ENCODE data around the gene USHBP1.

USHBP1 gene

GRCh38 chr19:17262557-17262956 is 2.0 kb downstream of the USHBP1 start:
- H3K27ac ChIP-seq: no peak overlapping the region
- no peaks in the 10 kb centered on the region for H3K9me3 ChIP-seq (ENCODE audit: low read depth, low read length)
- H3K4me3 ChIP-seq: no peak overlapping the region
- TF ChIP-seq EZH2 (IDR thresholded peaks at IDR 0.05): no peak
- TF ChIP-seq POLR2AphosphoS5 (IDR thresholded peaks at IDR 0.05; ENCODE audit: borderline replicate concordance, low read depth, low read length): no peak
- no peak for TF ChIP-seq FOXP2 (optimal IDR thresholded peaks at IDR 0.05; ENCODE audit: control extremely low read depth, extremely low read length, insufficient read depth)
- DNase-seq (ENCODE audit: low read depth, low spot score): no peak
- no peak overlapping the region for H3K9ac ChIP-seq (ENCODE audit: insufficient read length)
- no peaks in the 10 kb centered on the region for H3K36me3 ChIP-seq (ENCODE audit: insufficient read depth, low read length)

DNA sequence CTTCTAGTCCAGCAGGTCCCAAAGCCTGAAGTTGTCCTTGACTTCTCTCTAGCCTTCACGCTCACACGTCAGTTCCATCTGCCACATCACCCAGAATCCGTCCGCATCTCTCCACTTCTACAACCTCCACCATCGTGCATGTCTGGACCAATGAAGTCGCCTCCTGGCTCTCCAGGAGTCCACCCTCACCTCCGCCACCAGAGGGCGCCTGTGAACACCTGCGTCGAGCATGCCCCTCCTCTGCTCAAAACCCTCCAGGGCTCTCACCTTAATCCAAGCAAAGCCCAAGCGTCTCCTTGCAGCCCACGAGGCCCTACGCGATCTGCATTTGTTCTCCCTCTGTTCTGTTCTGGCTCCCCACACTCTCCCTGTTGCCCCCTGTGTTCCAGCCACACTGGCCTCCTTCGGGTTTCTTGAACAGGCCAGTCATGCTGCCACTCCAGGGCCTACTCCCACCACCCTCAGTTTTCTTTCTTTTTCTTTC is 3.7 kb downstream of the USHBP1 start:
- no peak for TF ChIP-seq FOXP2 (optimal IDR thresholded peaks at IDR 0.05; ENCODE audit: control extremely low read depth, extremely low read length, insufficient read depth)
- TF ChIP-seq EZH2 (IDR thresholded peaks at IDR 0.05): no peak
- no peak for TF ChIP-seq POLR2AphosphoS5 (IDR thresholded peaks at IDR 0.05; ENCODE audit: borderline replicate concordance, low read depth, low read length)
- peak; percentile 37 for DNase-seq (ENCODE audit: low read depth, low spot score)
- no peak overlapping the region for H3K4me3 ChIP-seq
- no peaks in the 10 kb centered on the region for H3K36me3 ChIP-seq (ENCODE audit: insufficient read depth, low read length)
- no peak overlapping the region for H3K27ac ChIP-seq
- H3K9me3 ChIP-seq (ENCODE audit: low read depth, low read length): no peaks in the 10 kb centered on the region
- H3K9ac ChIP-seq (ENCODE audit: insufficient read length): no peak overlapping the region

DNA sequence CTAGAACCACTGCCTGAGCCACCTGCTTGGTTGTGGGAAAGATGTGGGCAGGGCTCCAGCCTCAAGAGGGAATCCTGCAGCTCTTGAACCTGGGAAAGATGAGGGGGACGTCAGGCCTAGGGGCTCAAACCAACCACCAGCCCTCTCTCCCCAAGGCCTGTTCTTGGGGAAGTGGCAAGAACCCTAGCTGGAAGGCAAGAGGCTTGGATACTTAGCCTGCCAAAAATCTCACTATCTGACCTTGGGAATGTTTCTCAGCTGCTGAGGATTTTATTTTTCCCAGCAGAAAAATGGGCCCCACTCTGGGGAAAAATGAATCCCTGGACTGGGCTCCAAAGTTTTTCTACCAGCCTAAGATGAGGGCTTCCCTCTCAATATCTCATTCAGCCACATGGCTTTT is 4.6 kb downstream of the USHBP1 start:
- H3K9ac ChIP-seq (ENCODE audit: insufficient read length): no peak overlapping the region
- H3K27ac ChIP-seq: no peak overlapping the region
- TF ChIP-seq EZH2 (IDR thresholded peaks at IDR 0.05): no peak
- H3K4me3 ChIP-seq: no peak overlapping the region
- H3K9me3 ChIP-seq (ENCODE audit: low read depth, low read length): no peaks in the 10 kb centered on the region
- no peaks in the 10 kb centered on the region for H3K36me3 ChIP-seq (ENCODE audit: insufficient read depth, low read length)
- DNase-seq (ENCODE audit: low read depth, low spot score): no peak

- no peak overlapping the region for H3K27ac ChIP-seq
- no peaks in the 10 kb centered on the region for H3K9me3 ChIP-seq (ENCODE audit: low read depth, low read length)
- H3K4me3 ChIP-seq: no peak overlapping the region
- no peak overlapping the region for H3K9ac ChIP-seq (ENCODE audit: insufficient read length)
- TF ChIP-seq EZH2 (IDR thresholded peaks at IDR 0.05) (no peak), FOXP2 (optimal IDR thresholded peaks at IDR 0.05; ENCODE audit: control extremely low read depth, extremely low read length, insufficient read depth) (no peak), POLR2AphosphoS5 (IDR thresholded peaks at IDR 0.05; ENCODE audit: borderline replicate concordance, low read depth, low read length) (no peak)
- no peaks in the 10 kb centered on the region for H3K36me3 ChIP-seq (ENCODE audit: insufficient read depth, low read length)
- DNase-seq (ENCODE audit: low read depth, low spot score): no peak
These were observed 5.3 kb downstream of the USHBP1 start for GRCh38 chr19:17259118-17259780.

GRCh38 chr19:17256130-17256529 is 8.4 kb downstream of the USHBP1 start:
- Histone ChIP-seq H3K9me3 (ENCODE audit: low read depth, low read length) (no peaks in the 10 kb centered on the region), H3K36me3 (ENCODE audit: insufficient read depth, low read length) (no peaks in the 10 kb centered on the region), H3K9ac (ENCODE audit: insufficient read length) (no peak overlapping the region), H3K27ac (no peak overlapping the region), H3K4me3 (no peak overlapping the region)
- no peak for TF ChIP-seq FOXP2 (optimal IDR thresholded peaks at IDR 0.05; ENCODE audit: control extremely low read depth, extremely low read length, insufficient read depth)
- TF ChIP-seq POLR2AphosphoS5 (IDR thresholded peaks at IDR 0.05; ENCODE audit: borderline replicate concordance, low read depth, low read length): no peak
- TF ChIP-seq EZH2 (IDR thresholded peaks at IDR 0.05): no peak
- DNase-seq (ENCODE audit: low read depth, low spot score): no peak

DNA sequence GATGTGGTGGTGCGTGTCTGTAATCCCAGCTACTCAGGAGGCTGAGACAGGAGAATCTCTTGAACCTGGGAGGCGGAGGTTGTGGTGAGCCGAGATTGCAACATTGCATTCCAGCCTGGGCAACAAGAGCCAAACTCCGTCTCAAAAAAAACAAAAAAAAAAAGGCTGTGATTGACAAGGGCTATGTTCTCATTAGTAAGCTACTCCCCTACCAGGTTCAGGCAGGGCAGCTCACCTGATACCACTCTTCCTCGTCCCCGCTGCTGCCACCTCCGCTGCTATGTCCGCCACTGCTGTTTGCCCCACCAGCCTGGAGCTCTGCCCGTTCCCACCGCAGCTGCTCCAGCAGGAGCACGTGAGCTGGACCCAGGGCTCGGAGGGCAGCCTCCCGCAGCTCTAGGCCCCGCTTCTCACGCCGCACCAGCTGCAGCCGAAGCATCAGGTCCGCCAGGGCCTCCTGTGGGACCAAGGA is 9.4 kb downstream of the USHBP1 start:
- Histone ChIP-seq H3K4me3 (no peak overlapping the region), H3K9me3 (ENCODE audit: low read depth, low read length) (no peaks in the 10 kb centered on the region), H3K9ac (ENCODE audit: insufficient read length) (no peak overlapping the region), H3K27ac (no peak overlapping the region), H3K36me3 (ENCODE audit: insufficient read depth, low read length) (no peaks in the 10 kb centered on the region)
- TF ChIP-seq FOXP2 (optimal IDR thresholded peaks at IDR 0.05; ENCODE audit: control extremely low read depth, extremely low read length, insufficient read depth) (no peak), POLR2AphosphoS5 (IDR thresholded peaks at IDR 0.05; ENCODE audit: borderline replicate concordance, low read depth, low read length) (no peak), EZH2 (IDR thresholded peaks at IDR 0.05) (no peak)
- no peak for DNase-seq (ENCODE audit: low read depth, low spot score)

GRCh38 chr19:17254636-17255035 is 9.9 kb downstream of the USHBP1 start:
- no peak for DNase-seq (ENCODE audit: low read depth, low spot score)
- H3K9me3 ChIP-seq (ENCODE audit: low read depth, low read length): no peaks in the 10 kb centered on the region
- TF ChIP-seq EZH2 (IDR thresholded peaks at IDR 0.05) (no peak), FOXP2 (optimal IDR thresholded peaks at IDR 0.05; ENCODE audit: control extremely low read depth, extremely low read length, insufficient read depth) (no peak), POLR2AphosphoS5 (IDR thresholded peaks at IDR 0.05; ENCODE audit: borderline replicate concordance, low read depth, low read length) (no peak)
- H3K36me3 ChIP-seq (ENCODE audit: insufficient read depth, low read length): no peaks in the 10 kb centered on the region
- no peak overlapping the region for H3K9ac ChIP-seq (ENCODE audit: insufficient read length)
- H3K27ac ChIP-seq: no peak overlapping the region
- H3K4me3 ChIP-seq: no peak overlapping the region

DNA sequence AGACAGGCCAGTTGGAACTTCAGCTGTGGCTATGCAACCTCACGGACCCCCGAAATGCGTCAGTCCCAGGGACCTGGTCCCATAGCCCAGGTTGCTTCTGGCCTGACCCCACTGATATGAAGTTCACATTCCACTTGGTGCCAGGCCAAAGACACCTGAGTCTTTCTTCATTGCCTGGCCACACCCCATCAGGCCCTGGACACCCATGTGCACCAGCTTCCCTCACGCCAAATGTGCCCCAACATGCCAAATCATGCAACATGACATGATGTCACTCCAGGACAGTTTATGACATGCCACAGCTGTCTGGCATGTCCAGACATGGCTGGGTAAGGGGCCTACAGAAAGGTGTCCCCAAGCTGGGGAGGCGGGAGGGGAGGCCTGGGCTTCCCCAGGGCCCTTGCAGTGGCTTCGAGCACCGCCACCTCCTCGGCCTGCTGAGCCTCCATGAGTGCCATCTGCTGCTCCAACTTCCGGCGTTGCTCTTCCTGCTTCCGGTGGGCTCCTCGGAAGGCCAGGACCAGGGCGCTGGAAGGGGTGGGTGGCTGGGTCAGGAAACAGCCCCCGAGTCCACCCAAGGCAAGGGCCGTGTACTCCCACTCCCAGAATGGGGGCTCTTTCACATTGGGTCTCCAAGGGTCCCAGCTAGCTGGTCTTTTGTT is 14.5 kb downstream of the USHBP1 start:
- Histone ChIP-seq H3K4me3 (no peak overlapping the region), H3K36me3 (ENCODE audit: insufficient read depth, low read length) (no peaks in the 10 kb centered on the region), H3K9me3 (ENCODE audit: low read depth, low read length) (no peaks in the 10 kb centered on the region), H3K27ac (no peak overlapping the region), H3K9ac (ENCODE audit: insufficient read length) (no peak overlapping the region)
- no peak for DNase-seq (ENCODE audit: low read depth, low spot score)
- TF ChIP-seq FOXP2 (optimal IDR thresholded peaks at IDR 0.05; ENCODE audit: control extremely low read depth, extremely low read length, insufficient read depth) (no peak), POLR2AphosphoS5 (IDR thresholded peaks at IDR 0.05; ENCODE audit: borderline replicate concordance, low read depth, low read length) (no peak), EZH2 (IDR thresholded peaks at IDR 0.05) (no peak)
